ENCODE data around the gene COL19A1. TPM values are rescaled to one million over a fixed set of nuclear protein-coding genes. Genes with fewer than 3 reads are reported as not detected.

The COL19A1 gene
- total RNA-seq, result not detected in 2 replicates

GRCh38 chr6:69866351-69866769 lies at the start of gene COL19A1:
Gene COL19A1 (plus strand): TSS chr6:69866556. CDS start chr6:69879568, 13,012 bp downstream.

Other genes starting within 250 kb of the COL19A1 start
- 13.2 and 14.5 TPM in 2 replicates for gene LMBRD1, start 69.5 kb upstream of the COL19A1 start, total RNA-seq